Left lung (tissue), 10 donors: ENCODE results near the gene ERP27. TPM values are rescaled to one million over a fixed set of nuclear protein-coding genes. Genes with fewer than 3 reads are reported as not detected.

Experiments
- ATAC-seq: fragments of 200-7000 bp; cut with Tn5 transposase; one replicate; pipeline ENCODE4 v1.9.1; 2020; ENCODE audit warnings: moderate library complexity
- DNase-seq, 4 donors: peaks; one replicate each; pipeline ENCODE4 v3.0.0-alpha.2; 2013 to 2020
- H3K27ac ChIP-seq, 2 donors: fragments of 200-600 bp; sonication (generic) in 1 of 2; one replicate each; pipeline versions ENCODE4 v1.5.0 to v1.8.0; 2020 to 2021
- H3K27me3 ChIP-seq, 2 donors: fragments of 200-600 bp; sonication (generic) in 1 of 2; one replicate each; pipeline versions ENCODE4 v1.5.0 to v1.8.0; 2020 to 2021
- H3K36me3 ChIP-seq, 2 donors: fragments of 200-600 bp; sonication (generic) in 1 of 2; one replicate each; pipeline versions ENCODE4 v1.5.0 to v1.8.0; 2020 to 2021
- H3K4me1 ChIP-seq, 2 donors: fragments of 200-600 bp; one replicate each; pipeline ENCODE4 v1.8.0; 2021
- H3K4me3 ChIP-seq, 2 donors: fragments of 200-600 bp; sonication (generic) in 1 of 2; one replicate each; pipeline versions ENCODE4 v1.5.0 to v1.8.0; 2020 to 2021; ENCODE audit warnings: mild to moderate bottlenecking in 1 of 2
- H3K9me3 ChIP-seq, 2 donors: fragments of 200-600 bp; sonication (generic) in 1 of 2; one replicate each; pipeline versions ENCODE4 v1.5.0 to v1.8.0; 2020 to 2021
- intact Hi-C, 2 donors: fragments of 100-400 bp; cut with DNase I; formaldehyde crosslinking; loops; one replicate each; pipeline versions ENCODE4 v1.11.2 to v1.14.2; 2022
- polyA plus RNA-seq, 6 donors: library from polyadenylated mRNA; unstranded; fragments of 120-200 nt; gene quantifications; one replicate each; pipeline ENCODE4 v1.2.1, GENCODE V29; 2013; ENCODE audit not compliant: insufficient read length in 6 of 6
- total RNA-seq, 2 donors: library from RNA; stranded (reverse); fragmentation: NEBNext Ultra II Directional; extraction: Animal tissue kit (Norgen Biotek cat#: 25700); gene quantifications; one replicate each; pipeline ENCODE4 v1.2.1, GENCODE V29; 2021
- TF ChIP-seq, protein P1 (sequence below), 2 donors: fragments of 200-600 bp; sonication (generic) in 1 of 2; IDR thresholded peaks; one replicate each; pipeline versions ENCODE4 v1.5.0 to v1.8.0; 2021; ENCODE audit warnings: antibody characterized with exemption in 2 of 2
- donor health status: DM: no; HTN: yes; CAD: no.
- donor health status: DM: no; HTN: no; CAD: no.

Gene ERP27
- total and polyA plus RNA-seq, 8 donors, result 3.0 to 16.2 (median 8.4) TPM

- no peak overlapping the region for H3K27ac ChIP-seq
- H3K36me3 ChIP-seq, result no peaks in the 10 kb centered on the region
- no peak overlapping the region for H3K4me3 ChIP-seq
- DNase-seq, result no peak
- no peak for ATAC-seq
- intact Hi-C loops, result no loop called here
- TF ChIP-seq, protein P1, sequence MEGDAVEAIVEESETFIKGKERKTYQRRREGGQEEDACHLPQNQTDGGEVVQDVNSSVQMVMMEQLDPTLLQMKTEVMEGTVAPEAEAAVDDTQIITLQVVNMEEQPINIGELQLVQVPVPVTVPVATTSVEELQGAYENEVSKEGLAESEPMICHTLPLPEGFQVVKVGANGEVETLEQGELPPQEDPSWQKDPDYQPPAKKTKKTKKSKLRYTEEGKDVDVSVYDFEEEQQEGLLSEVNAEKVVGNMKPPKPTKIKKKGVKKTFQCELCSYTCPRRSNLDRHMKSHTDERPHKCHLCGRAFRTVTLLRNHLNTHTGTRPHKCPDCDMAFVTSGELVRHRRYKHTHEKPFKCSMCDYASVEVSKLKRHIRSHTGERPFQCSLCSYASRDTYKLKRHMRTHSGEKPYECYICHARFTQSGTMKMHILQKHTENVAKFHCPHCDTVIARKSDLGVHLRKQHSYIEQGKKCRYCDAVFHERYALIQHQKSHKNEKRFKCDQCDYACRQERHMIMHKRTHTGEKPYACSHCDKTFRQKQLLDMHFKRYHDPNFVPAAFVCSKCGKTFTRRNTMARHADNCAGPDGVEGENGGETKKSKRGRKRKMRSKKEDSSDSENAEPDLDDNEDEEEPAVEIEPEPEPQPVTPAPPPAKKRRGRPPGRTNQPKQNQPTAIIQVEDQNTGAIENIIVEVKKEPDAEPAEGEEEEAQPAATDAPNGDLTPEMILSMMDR (IDR thresholded peaks at IDR 0.05), result no peak
- no peaks in the 10 kb centered on the region for H3K27me3 ChIP-seq
- H3K9me3 ChIP-seq, result no peaks in the 10 kb centered on the region
- H3K4me1 ChIP-seq, result peaks cover 0 to 20% of the 10 kb centered on the region in 2 donors
Observed at GRCh38 chr12:14968478-14968877, 30.1 kb upstream of the ERP27 start.

GRCh38 chr12:14965221-14965620, 26.9 kb upstream of the ERP27 start:
- intact Hi-C loops, result no loop called here
- no peaks in the 10 kb centered on the region for H3K27me3 ChIP-seq
- no peaks in the 10 kb centered on the region for H3K9me3 ChIP-seq
- no peak for DNase-seq
- ATAC-seq, result no peak
- no peaks in the 10 kb centered on the region for H3K36me3 ChIP-seq
- H3K4me3 ChIP-seq, result no peak overlapping the region
- H3K27ac ChIP-seq, result no peak overlapping the region
- TF ChIP-seq, protein P1 (IDR thresholded peaks at IDR 0.05), result no peak
- H3K4me1 ChIP-seq, result peaks cover 3 to 44% of the 10 kb centered on the region in 2 donors

DNA sequence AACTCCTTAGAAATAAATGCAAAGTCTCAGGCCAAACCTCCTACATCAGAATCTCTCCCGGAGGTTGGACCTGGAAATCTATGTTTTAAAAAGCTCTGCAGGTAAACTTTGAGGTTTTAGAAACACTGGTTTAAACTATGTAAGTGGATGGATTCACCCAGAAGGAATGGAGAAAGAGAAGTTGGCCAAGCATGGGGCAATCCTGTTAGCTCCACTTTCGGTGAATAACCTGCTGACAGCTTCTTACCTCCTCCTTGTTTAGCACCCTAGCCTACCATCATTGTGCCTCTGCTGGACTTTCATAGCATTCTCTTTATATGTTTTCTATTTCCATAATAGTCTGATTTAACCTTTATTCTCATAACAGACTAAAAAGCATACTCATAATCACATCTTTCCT, 26.1 kb upstream of the ERP27 start:
- intact Hi-C loops, result no loop called here
- DNase-seq, result no peak
- no peaks in the 10 kb centered on the region for H3K27me3 ChIP-seq
- peaks cover 3 to 52% of the 10 kb centered on the region in 2 donors for H3K4me1 ChIP-seq
- ATAC-seq, result no peak
- TF ChIP-seq, protein P1 (IDR thresholded peaks at IDR 0.05), result no peak
- no peak overlapping the region for H3K27ac ChIP-seq
- no peaks in the 10 kb centered on the region for H3K9me3 ChIP-seq
- H3K4me3 ChIP-seq, result no peak overlapping the region
- no peaks in the 10 kb centered on the region for H3K36me3 ChIP-seq

DNA sequence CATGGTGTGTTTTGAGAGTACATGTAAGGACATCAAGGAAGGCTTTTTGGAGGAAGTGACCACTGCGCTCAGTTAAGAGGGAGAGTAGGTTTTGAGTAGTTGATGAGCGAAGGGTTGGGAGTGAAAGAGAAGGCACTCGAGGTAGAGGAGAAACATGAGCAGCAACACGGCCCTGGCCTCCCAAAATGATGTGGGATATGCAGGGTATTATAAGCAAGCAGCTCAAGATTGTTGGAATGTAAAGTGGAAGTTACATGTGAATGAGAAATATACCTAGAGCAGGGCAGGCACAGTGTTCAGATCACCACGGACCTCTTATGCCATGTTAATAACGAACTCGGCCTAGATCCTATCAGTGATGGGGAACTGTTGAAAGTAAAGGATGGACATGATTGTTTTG, 25.2 kb upstream of the ERP27 start:
- intact Hi-C loops, result no loop called here
- DNase-seq (no peak), ATAC-seq (no peak)
- Histone ChIP-seq H3K36me3 (no peaks in the 10 kb centered on the region), H3K4me3 (no peak overlapping the region), H3K27ac (peak overlapping the region in 1 of 2 donors; percentile 98), H3K27me3 (no peaks in the 10 kb centered on the region), H3K9me3 (no peaks in the 10 kb centered on the region), H3K4me1 (peaks cover 3 to 61% of the 10 kb centered on the region in 2 donors)
- TF ChIP-seq, protein P1 (IDR thresholded peaks at IDR 0.05), result no peak

- H3K4me1 ChIP-seq, result peaks cover 3 to 68% of the 10 kb centered on the region in 2 donors
- no peaks in the 10 kb centered on the region for H3K36me3 ChIP-seq
- no peaks in the 10 kb centered on the region for H3K27me3 ChIP-seq
- ATAC-seq (no peak), DNase-seq (no peak)
- no peak overlapping the region for H3K4me3 ChIP-seq
- peak overlapping the region; percentile 86 to 98 for H3K27ac ChIP-seq
- TF ChIP-seq, protein P1 (IDR thresholded peaks at IDR 0.05), result no peak
- intact Hi-C loops, result no loop called here
- H3K9me3 ChIP-seq, result no peaks in the 10 kb centered on the region
Observed at GRCh38 chr12:14962797-14963196, 24.5 kb upstream of the ERP27 start.
